DOHH2 (cell line): ENCODE data around the gene MTARC2.

Experiments
- CTCF ChIP-seq: fragments of 200-600 bp; sonication (generic); IDR thresholded peaks from one replicate; pipeline ENCODE4 v1.5.1; 2014; ENCODE audit warnings: antibody characterized with exemption, mild to moderate bottlenecking, low read depth, low read length; ENCODE audit not compliant: poor library complexity, severe bottlenecking
- EZH2phosphoT487 ChIP-seq: fragments of 200-600 bp; sonication (generic); IDR thresholded peaks from 2 replicates; pipeline ENCODE4 v1.6.1; 2017; ENCODE audit warnings: borderline replicate concordance, mild to moderate bottlenecking, antibody characterized with exemption, low read length, moderate library complexity, mixed read lengths

- no peak for TF ChIP-seq EZH2phosphoT487
- TF ChIP-seq CTCF = no peak
Measured at GRCh38 chr1:220750131-220750515, 2.0 kb downstream of the MTARC2 start.
